Tibial artery (tissue), 4 donors: ENCODE data around the gene PRRX2.
A peak's percentile ranks its signal among the peaks of the same experiment; 100 is the strongest.

Experiments used
- DNase-seq, 2 donors: peaks; one replicate each; pipeline ENCODE4 v3.0.0-alpha.2; 2019
- H3K27ac ChIP-seq, 2 donors: fragments of 200-600 bp; sonication (generic) in 1 of 2; 1 replicate in 1 of 2; 2 replicates in 1 of 2; pipeline ENCODE4 v1.5.1; 2018 to 2019; ENCODE audit warnings: mild to moderate bottlenecking in 1 of 2
- H3K27me3 ChIP-seq, 2 donors: fragments of 200-600 bp; sonication (generic) in 1 of 2; one replicate each; pipeline versions ENCODE4 v1.5.1 to v1.6.0; 2016 to 2019
- H3K36me3 ChIP-seq, 3 donors: fragments of 200-600 bp; sonication (generic) in 2 of 3; one replicate each; pipeline ENCODE4 v1.5.1; 2016 to 2019; ENCODE audit warnings: mild to moderate bottlenecking in 2 of 3
- H3K4me1 ChIP-seq, 4 donors: fragments of 200-600 bp; sonication (generic) in 2 of 4; 1 replicate in 3 of 4; 2 replicates in 1 of 4; pipeline ENCODE4 v1.5.1; 2016 to 2019
- H3K4me3 ChIP-seq, 2 donors: fragments of 200-600 bp; sonication (generic) in 1 of 2; 1 replicate in 1 of 2; 2 replicates in 1 of 2; pipeline ENCODE4 v1.5.1; 2018 to 2019; ENCODE audit warnings: mild to moderate bottlenecking in 2 of 2
- H3K9me3 ChIP-seq, 3 donors: fragments of 200-600 bp; sonication (generic) in 1 of 3; one replicate each; pipeline ENCODE4 v1.5.1; 2016 to 2019
- CTCF ChIP-seq, 2 experiments: fragments of 200-600 bp in 1 of 2; fragments of 450-650 bp in 1 of 2; IDR thresholded peaks; one replicate each; pipeline ENCODE4 v1.5.1; 2017 to 2019; ENCODE audit warnings: antibody characterized with exemption in 2 of 2, mild to moderate bottlenecking in 1 of 2, moderate library complexity in 1 of 2
- intact Hi-C: fragments of 100-400 bp; cut with DNase I; formaldehyde crosslinking; loops from one replicate; pipeline ENCODE4 v1.15.0; 2023; ENCODE audit warnings: low total_unique reads

Gene PRRX2

GRCh38 chr9:129696944-129697655, 31.7 kb downstream of the PRRX2 start:
- TF ChIP-seq CTCF (IDR thresholded peaks at IDR 0.05) = no peak
- no peaks in the 10 kb centered on the region for H3K9me3 ChIP-seq
- H3K4me3 ChIP-seq = peak overlapping the region; percentile 51 to 59
- DNase-seq = peak; percentile 71 to 91
- no peaks in the 10 kb centered on the region for H3K27me3 ChIP-seq
- intact Hi-C loops = no loop called here
- peak overlapping the region; percentile 84 to 91 for H3K27ac ChIP-seq
- no peaks in the 10 kb centered on the region for H3K36me3 ChIP-seq
- peaks cover 0 to 68% (median 37%) of the 10 kb centered on the region in 4 donors for H3K4me1 ChIP-seq

- TF ChIP-seq CTCF (IDR thresholded peaks at IDR 0.05) = no peak
- H3K36me3 ChIP-seq = no peaks in the 10 kb centered on the region
- peak overlapping the region; percentile 51 to 59 for H3K4me3 ChIP-seq
- no peaks in the 10 kb centered on the region for H3K27me3 ChIP-seq
- H3K4me1 ChIP-seq = peaks cover 0 to 74% (median 44%) of the 10 kb centered on the region in 4 donors
- peak overlapping the region; percentile 84 to 91 for H3K27ac ChIP-seq
- no peaks in the 10 kb centered on the region for H3K9me3 ChIP-seq
- intact Hi-C loops = no loop called here
- DNase-seq = peak; percentile 79 to 90
These were observed 32.3 kb downstream of the PRRX2 start for GRCh38 chr9:129697656-129698253.

GRCh38 chr9:129698254-129698757, 32.9 kb downstream of the PRRX2 start:
- H3K4me3 ChIP-seq = peak overlapping the region; percentile 51 to 59
- peak; percentile 86 to 92 for DNase-seq
- no peaks in the 10 kb centered on the region for H3K9me3 ChIP-seq
- intact Hi-C loops = no loop called here
- H3K27ac ChIP-seq = peak overlapping the region; percentile 84 to 91
- no peak for TF ChIP-seq CTCF (IDR thresholded peaks at IDR 0.05)
- H3K36me3 ChIP-seq = no peaks in the 10 kb centered on the region
- H3K4me1 ChIP-seq = peaks cover 0 to 80% (median 49%) of the 10 kb centered on the region in 4 donors
- no peaks in the 10 kb centered on the region for H3K27me3 ChIP-seq

- Histone ChIP-seq H3K27ac (peak overlapping the region in 1 of 2 donors; percentile 84), H3K4me3 (no peak overlapping the region), H3K4me1 (peaks cover 0 to 74% (median 50%) of the 10 kb centered on the region in 4 donors), H3K9me3 (no peaks in the 10 kb centered on the region), H3K27me3 (no peaks in the 10 kb centered on the region), H3K36me3 (no peaks in the 10 kb centered on the region)
- no peak for DNase-seq
- no peak for TF ChIP-seq CTCF (IDR thresholded peaks at IDR 0.05)
- intact Hi-C loops = no loop called here
These were observed 35.6 kb downstream of the PRRX2 start for GRCh38 chr9:129701054-129701453.

- Histone ChIP-seq H3K9me3 (no peaks in the 10 kb centered on the region), H3K27ac (peak overlapping the region; percentile 81 to 84), H3K4me1 (peaks cover 0 to 69% (median 47%) of the 10 kb centered on the region in 4 donors), H3K36me3 (no peaks in the 10 kb centered on the region), H3K27me3 (no peaks in the 10 kb centered on the region), H3K4me3 (no peak overlapping the region)
- DNase-seq = no peak
- intact Hi-C loops = no loop called here
- TF ChIP-seq CTCF (IDR thresholded peaks at IDR 0.05) = no peak
These were observed 36.1 kb downstream of the PRRX2 start for GRCh38 chr9:129701549-129701948.
